ENCODE results near the gene ERC1. TPM values are rescaled to one million over a fixed set of nuclear protein-coding genes. Genes with fewer than 3 reads are reported as not detected.

Gene ERC1
- total and polyA plus RNA-seq, 9 of the 15 experiments (the other 6 are each of a cell fraction or from before 2014, with no cell fraction given) = 0.74 to 11.8 (median 4.8) TPM

DNA sequence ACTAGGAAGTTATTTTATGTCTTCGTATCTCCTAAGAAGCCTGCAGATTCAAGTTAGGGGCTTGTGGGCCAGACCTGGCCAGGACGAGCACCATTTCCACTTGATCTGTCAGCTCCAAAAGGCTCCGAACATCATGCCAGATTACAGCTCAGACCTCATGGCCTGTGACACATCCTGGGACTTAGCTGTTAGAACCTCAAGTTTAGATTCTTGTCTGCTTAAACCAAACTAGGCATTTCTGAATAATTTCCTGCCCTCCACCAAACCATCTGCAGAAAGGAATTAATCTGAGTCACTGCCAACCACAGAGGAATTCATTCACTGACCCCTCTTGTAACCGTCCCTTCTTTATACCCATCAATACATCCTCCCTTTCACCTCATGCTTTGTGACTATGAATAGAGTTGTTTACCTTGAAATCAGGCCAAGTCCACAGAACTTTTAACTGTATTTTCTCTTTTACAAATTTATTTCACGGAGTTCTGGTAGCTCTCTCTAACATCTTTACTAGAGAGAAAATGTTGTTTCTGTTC lies 483.1 kb downstream of the ERC1 start:
- H4K20me1 ChIP-seq (replicated peaks; ENCODE audit: control insufficient read depth, insufficient read depth, low read length) = no peaks in the 10 kb centered on the region
- intact Hi-C loops (cut with micrococcal nuclease) (no loop called here), in situ Hi-C loops (cut with MboI) (no loop called here)
- H3K4me1 ChIP-seq (replicated peaks in 1 of 2; ENCODE audit: control insufficient read depth in 2 of 2, insufficient read depth in 2 of 2, low read length in 2 of 2) = no peaks in the 10 kb centered on the region; a peak in 3 of 5 replicates
- H3K36me3 ChIP-seq (ENCODE audit: control insufficient read depth, insufficient read depth, low read length) = no peaks in the 10 kb centered on the region
- H3K27ac ChIP-seq (ENCODE audit: extremely low read depth, low read depth, low read length) = no peak overlapping the region
- no peak overlapping the region for H2AFZ ChIP-seq (ENCODE audit: low read depth, low read length)
- POLR2A ChIA-PET = interaction anchor here (1.5 kb wide), 1 partner anchor 16 kb away, joined by 3 read pairs; no protein-coding TSS in a partner anchor
- H3K27me3 ChIP-seq (ENCODE audit: control insufficient read depth in 2 of 2, insufficient read depth in 2 of 2, low read length in 2 of 2) = no peaks in the 10 kb centered on the region
- H3K9ac ChIP-seq (ENCODE audit: insufficient read depth in 1 of 2, low read depth in 2 of 2, low read length in 2 of 2) = no peak overlapping the region
- DNase-seq (ENCODE audit: extremely low read depth in 1 of 4, low spot score in 3 of 4) (no peak), ATAC-seq (no peak), FAIRE-seq (no peak)
- CTCF ChIA-PET (ENCODE audit: low intra/inter-chr PET ratio) = interaction anchor here (0.6 kb wide), 1 partner anchor 13 kb away, joined by 3 read pairs; no protein-coding TSS in a partner anchor
- H3K4me3 ChIP-seq = no peak overlapping the region
- WGBS (ENCODE audit: insufficient coverage, low coverage, missing lambda C conversion rate) = 57% methylated on average over 5 of the region's 5 CpGs
- no peak for TF ChIP-seq CBFB (CRISPR knock-in tag; IDR thresholded peaks at IDR 0.05)
- TF ChIP-seq, protein P1, sequence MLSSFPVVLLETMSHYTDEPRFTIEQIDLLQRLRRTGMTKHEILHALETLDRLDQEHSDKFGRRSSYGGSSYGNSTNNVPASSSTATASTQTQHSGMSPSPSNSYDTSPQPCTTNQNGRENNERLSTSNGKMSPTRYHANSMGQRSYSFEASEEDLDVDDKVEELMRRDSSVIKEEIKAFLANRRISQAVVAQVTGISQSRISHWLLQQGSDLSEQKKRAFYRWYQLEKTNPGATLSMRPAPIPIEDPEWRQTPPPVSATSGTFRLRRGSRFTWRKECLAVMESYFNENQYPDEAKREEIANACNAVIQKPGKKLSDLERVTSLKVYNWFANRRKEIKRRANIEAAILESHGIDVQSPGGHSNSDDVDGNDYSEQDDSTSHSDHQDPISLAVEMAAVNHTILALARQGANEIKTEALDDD (IDR thresholded peaks at IDR 0.05) = 0 out of 2 replicates have a peak, but pooled peaks have one; percentile 13
- H3K4me2 ChIP-seq (ENCODE audit: insufficient read depth, low read length) = no peak overlapping the region
- no peaks in the 10 kb centered on the region for H3K9me1 ChIP-seq (ENCODE audit: control insufficient read depth, insufficient read depth, low read length)
- no peaks in the 10 kb centered on the region for H3K79me2 ChIP-seq (ENCODE audit: control insufficient read depth, insufficient read depth, low read length)
- H3K9me3 ChIP-seq (replicated peaks; ENCODE audit: control insufficient read depth, insufficient read depth, low read depth, low read length) = no peaks in the 10 kb centered on the region
- no TSS peak for BruUV-seq (replicated peaks)

DNA sequence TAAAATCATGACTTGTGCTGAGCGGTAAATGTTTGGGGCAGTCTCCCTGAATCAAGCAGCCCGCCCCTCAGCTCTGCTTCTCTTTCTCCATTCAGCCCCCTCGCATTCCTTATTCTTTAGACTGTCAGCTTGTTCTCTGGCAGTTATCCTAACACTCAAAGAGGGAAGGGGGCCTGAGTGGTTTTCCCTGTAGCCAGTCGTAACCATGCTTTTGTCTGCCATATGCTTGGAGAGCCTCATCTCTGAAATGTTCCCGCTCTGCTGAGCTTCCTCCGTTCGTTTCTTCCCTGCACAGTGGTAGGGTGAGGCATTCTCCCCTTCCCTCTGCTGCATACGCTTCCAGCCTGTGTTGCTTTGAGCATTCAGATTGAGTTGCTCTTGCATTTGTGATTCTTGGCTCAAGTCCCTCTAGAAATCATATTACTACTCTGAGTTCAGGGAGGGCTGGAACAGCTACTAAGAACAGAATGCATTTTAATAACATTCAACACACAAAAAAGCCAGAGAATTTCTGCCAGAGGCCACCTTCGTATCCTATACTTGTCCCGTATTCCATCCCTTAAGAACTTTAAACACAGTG lies 483.6 kb downstream of the ERC1 start:
- no peaks in the 10 kb centered on the region for H3K27me3 ChIP-seq (ENCODE audit: control insufficient read depth in 2 of 2, insufficient read depth in 2 of 2, low read length in 2 of 2)
- no TSS peak for BruUV-seq (replicated peaks)
- in situ Hi-C loops (cut with MboI) (no loop called here), intact Hi-C loops (cut with micrococcal nuclease) (no loop called here)
- H3K27ac ChIP-seq (ENCODE audit: extremely low read depth, low read depth, low read length) = no peak overlapping the region
- H3K4me2 ChIP-seq (ENCODE audit: insufficient read depth, low read length) = no peak overlapping the region
- H3K36me3 ChIP-seq (ENCODE audit: control insufficient read depth, insufficient read depth, low read length) = no peaks in the 10 kb centered on the region
- H3K9ac ChIP-seq (ENCODE audit: insufficient read depth in 1 of 2, low read depth in 2 of 2, low read length in 2 of 2) = no peak overlapping the region
- H2AFZ ChIP-seq (ENCODE audit: low read depth, low read length) = no peak overlapping the region
- TF ChIP-seq E2F6 (IDR thresholded peaks at IDR 0.05; ENCODE audit: borderline replicate concordance in 1 of 2, extremely low read depth in 1 of 2, insufficient read depth in 1 of 2, insufficient read length in 1 of 2, low read depth in 1 of 2, low read length in 1 of 2, poor library complexity in 1 of 2, severe bottlenecking in 1 of 2) (peak in 1 of 2 experiments; percentile 72), NFRKB (IDR thresholded peaks at IDR 0.05; ENCODE audit: low read depth) (no peak)
- POLR2A ChIA-PET = interaction anchor here (1.5 kb wide), 1 partner anchor 16 kb away, joined by 3 read pairs; no protein-coding TSS in a partner anchor
- peaks cover 0 to 2% of the 10 kb centered on the region in 2 experiments; a peak in 4 of 5 replicates for H3K4me1 ChIP-seq (replicated peaks in 1 of 2; ENCODE audit: control insufficient read depth in 2 of 2, insufficient read depth in 2 of 2, low read length in 2 of 2)
- DNase-seq (ENCODE audit: extremely low read depth in 1 of 4, low spot score in 3 of 4) (no peak), FAIRE-seq (no peak), ATAC-seq (no peak)
- no peak overlapping the region for H3K4me3 ChIP-seq
- H3K79me2 ChIP-seq (ENCODE audit: control insufficient read depth, insufficient read depth, low read length) = no peaks in the 10 kb centered on the region
- 80% methylated on average over 8 of the region's 10 CpGs for WGBS (ENCODE audit: insufficient coverage, low coverage, missing lambda C conversion rate)
- no peaks in the 10 kb centered on the region for H3K9me1 ChIP-seq (ENCODE audit: control insufficient read depth, insufficient read depth, low read length)
- H3K9me3 ChIP-seq (replicated peaks; ENCODE audit: control insufficient read depth, insufficient read depth, low read depth, low read length) = no peaks in the 10 kb centered on the region
- CTCF ChIA-PET (ENCODE audit: low intra/inter-chr PET ratio) = interaction anchor here (0.6 kb wide), 1 partner anchor 13 kb away, joined by 3 read pairs; no protein-coding TSS in a partner anchor
- H4K20me1 ChIP-seq (replicated peaks; ENCODE audit: control insufficient read depth, insufficient read depth, low read length) = no peaks in the 10 kb centered on the region

Data from K562 (cell line).